H1 (cell line): ENCODE measurements around the gene VWA5B2. TPM values are rescaled to one million over a fixed set of nuclear protein-coding genes. Genes with fewer than 3 reads are reported as not detected.

Experiments used
- BCL11A ChIP-seq, 2 experiments: IDR thresholded peaks; one replicate each; pipeline ENCODE4 v1.6.1; 2011; ENCODE audit warnings: low read depth in 2 of 2, low read length in 2 of 2, mild to moderate bottlenecking in 2 of 2
- CBX8 ChIP-seq: fragments of 300-800, 300-1000 bp; sonication (generic); IDR thresholded peaks from 2 replicates; pipeline ENCODE4 v1.7.1; 2016; ENCODE audit warnings: low read depth, low read length, borderline replicate concordance
- CTCF ChIP-seq, 3 experiments: IDR thresholded peaks; 1 replicate in 2 of 3; 2 replicates in 1 of 3; pipeline versions ENCODE4 v1.5.1 to v1.6.1; 2011; ENCODE audit warnings: low read length in 3 of 3, mild to moderate bottlenecking in 3 of 3, inconsistent platforms in 2 of 3, low read depth in 1 of 3, moderate library complexity in 1 of 3; ENCODE audit not compliant: insufficient read depth in 1 of 3; ENCODE audit errors: control extremely low read depth in 1 of 3
- E2F6 ChIP-seq: IDR thresholded peaks from 2 replicates; pipeline ENCODE4 v1.6.1; 2012; ENCODE audit warnings: inconsistent platforms
- EZH2 ChIP-seq: fragments of 200-600 bp; sonication (generic); IDR thresholded peaks from 2 replicates; pipeline ENCODE4 v1.7.1; 2012; ENCODE audit warnings: low read depth, mild to moderate bottlenecking, moderate library complexity, low read length, inconsistent platforms; ENCODE audit not compliant: severe bottlenecking
- KDM5A ChIP-seq: fragments of 200-600 bp; IDR thresholded peaks from 2 replicates; pipeline ENCODE4 v1.7.1; 2012; ENCODE audit warnings: mild to moderate bottlenecking, low read length, inconsistent platforms, mixed read lengths
- MAFK ChIP-seq: IDR thresholded peaks from 2 replicates; pipeline ENCODE4 v1.6.1; 2012; ENCODE audit warnings: low read depth, mild to moderate bottlenecking, improper control_type of control experiment, low read length
- POLR2AphosphoS5 ChIP-seq: IDR thresholded peaks from 2 replicates; pipeline ENCODE4 v1.6.1; 2011; ENCODE audit warnings: low read depth, low read length
- RXRA ChIP-seq: IDR thresholded peaks from 2 replicates; pipeline ENCODE4 v1.6.1; 2011; ENCODE audit warnings: low read depth, mild to moderate bottlenecking, low read length, moderate library complexity; ENCODE audit not compliant: insufficient read depth
- SIN3A ChIP-seq, 2 experiments: IDR thresholded peaks in 1 of 2; conservative IDR thresholded peaks in 1 of 2; 2 replicates each; pipeline ENCODE4 v1.6.1; 2011 to 2012; ENCODE audit warnings: low read length in 2 of 2, improper control_type of control experiment in 1 of 2, low read depth in 1 of 2, mild to moderate bottlenecking in 1 of 2
- SP1 ChIP-seq: IDR thresholded peaks from 2 replicates; pipeline ENCODE4 v1.6.1; 2011; ENCODE audit warnings: low read depth, low read length
- TBP ChIP-seq: IDR thresholded peaks from 2 replicates; pipeline ENCODE4 v1.6.1; 2011; ENCODE audit warnings: low read depth, low read length, improper control_type of control experiment
- USF2 ChIP-seq: IDR thresholded peaks from 2 replicates; pipeline ENCODE4 v1.6.1; 2011; ENCODE audit warnings: low read length, improper control_type of control experiment
- polyA plus RNA-seq, 7 experiments: library from polyadenylated mRNA; depleted of rRNA in 3 of 7; stranded (reverse) in 5 of 7; unstranded in 2 of 7; fragments of >200 nt in 5 of 7; fragments of 200-250 nt in 2 of 7; gene quantifications; 1 replicate in 5 of 7; 2 replicates in 1 of 7; 4 replicates in 1 of 7; pipeline versions ENCODE4 v1.2.1 to v1.2.3, GENCODE V29; 2011 to 2013; ENCODE audit warnings: missing spikeins in 2 of 7, mixed read lengths in 2 of 7
- total RNA-seq: library from RNA; stranded (reverse); fragmentation: NEBNext Ultra II Directional; extraction: Animal tissue kit (Norgen Biotek cat#: 25700); gene quantifications from 2 replicates; pipeline ENCODE4 v1.2.1, GENCODE V29; 2021

The VWA5B2 gene
- total and polyA plus RNA-seq, 2 of the 8 experiments (the other 6 are each of a cell fraction or from before 2014, with no cell fraction given) = 0.53 to 0.56 TPM

GRCh38 chr3:184241447-184242296 lies 12.3 kb downstream of the VWA5B2 start (continued):
- TF ChIP-seq MAFK (no peak), SIN3A (conservative IDR thresholded peaks at IDR 0.05 in 1 of 2, IDR thresholded peaks at IDR 0.05 in 1 of 2; ENCODE audit: low read depth in 1 of 2, low read length in 2 of 2) (0 out of 4 replicates have a peak, but pooled peaks of 1 of the 2 experiments have one; percentile 37), SP1 (no peak), E2F6 (no peak), KDM5A (no peak), RXRA (no peak), CTCF (IDR thresholded peaks at IDR 0.05; ENCODE audit: control extremely low read depth in 1 of 3, insufficient read depth in 1 of 3, low read depth in 1 of 3, low read length in 3 of 3) (peak in 2 of 3 experiments; percentile 41 to 56; a peak in 3 of 4 replicates), BCL11A (IDR thresholded peaks at IDR 0.05; ENCODE audit: low read depth in 2 of 2, low read length in 2 of 2) (no peak), POLR2AphosphoS5 (peak; percentile 23; the same call in 1 of the 2 replicates), USF2 (no peak), CBX8 (no peak), TBP (0 out of 2 replicates have a peak, but pooled peaks have one; percentile 17), EZH2 (no peak)
